HG03342 (cell line): ENCODE data around the gene PRG3.

Source experiments
- ATAC-seq: cut with Tn5 transposase; IDR thresholded peaks from one replicate; pipeline ENCODE4 v1.9.1; 2021; ENCODE audit warnings: mild to moderate bottlenecking, moderate library complexity; ENCODE audit not compliant: unreplicated experiment

The PRG3 gene

GRCh38 chr11:57391539-57391938 is 10.6 kb upstream of the PRG3 start:
- ATAC-seq = no peak

GRCh38 chr11:57391111-57391510 is 10.2 kb upstream of the PRG3 start:
- ATAC-seq = no peak

- ATAC-seq = no peak
Observed at GRCh38 chr11:57390535-57390934, 9.6 kb upstream of the PRG3 start, which contains the start of gene PRG2. PRG2 (minus strand) TSS chr11:57390650; CDS start chr11:57389944, 706 bp downstream.

GRCh38 chr11:57387289-57388030 is 6.5 kb upstream of the PRG3 start:
- no peak for ATAC-seq

- ATAC-seq = no peak
Observed at GRCh38 chr11:57386178-57386940, 5.4 kb upstream of the PRG3 start.

GRCh38 chr11:57379732-57380131 is 1.2 kb downstream of the PRG3 start:
- no peak for ATAC-seq

- no peak for ATAC-seq
Observed at GRCh38 chr11:57378186-57378585, 2.8 kb downstream of the PRG3 start.

- no peak for ATAC-seq
Observed at GRCh38 chr11:57377107-57377506, 3.8 kb downstream of the PRG3 start.

- ATAC-seq = no peak
Observed at GRCh38 chr11:57376095-57377090, 4.6 kb downstream of the PRG3 start.

- ATAC-seq = no peak
Observed at GRCh38 chr11:57375490-57375889, 5.5 kb downstream of the PRG3 start.

- no peak for ATAC-seq
Observed at GRCh38 chr11:57374966-57375365, 6.0 kb downstream of the PRG3 start.

- ATAC-seq = no peak
Observed at GRCh38 chr11:57373146-57373545, 7.8 kb downstream of the PRG3 start.

- ATAC-seq = no peak
Observed at GRCh38 chr11:57370941-57371340, 10.0 kb downstream of the PRG3 start.

GRCh38 chr11:57370251-57370650 is 10.7 kb downstream of the PRG3 start:
- no peak for ATAC-seq

- no peak for ATAC-seq
Observed at GRCh38 chr11:57368845-57369232, 12.1 kb downstream of the PRG3 start.

- ATAC-seq = no peak
Observed at GRCh38 chr11:57368106-57368844, 12.7 kb downstream of the PRG3 start.

GRCh38 chr11:57364851-57365660 is 15.9 kb downstream of the PRG3 start:
- no peak for ATAC-seq

GRCh38 chr11:57363131-57364080 is 17.5 kb downstream of the PRG3 start:
- ATAC-seq = no peak
